PC-9 (cell line): ENCODE results near the gene MICALL1. TPM values are rescaled to one million over a fixed set of nuclear protein-coding genes. Genes with fewer than 3 reads are reported as not detected.

Experiments
- BruUV-seq: library from RNA; stranded (reverse); fragments of 400-500 nt; replicated peaks from 2 replicates; lab custom pipeline; 2021; lab: Mats Ljungman, UMichigan
- CTCF ChIA-PET: fragments of 300-600 bp; sonication (Branson Sonifier 250); formaldehyde crosslinking; loops from one replicate; lab custom pipeline; 2022; ENCODE audit warnings: antibody characterized with exemption; lab: Charles Lee
- POLR2A ChIA-PET: fragments of 300-600 bp; sonication (Branson Sonifier 250); formaldehyde crosslinking; loops from one replicate; lab custom pipeline; 2022; ENCODE audit warnings: antibody characterized with exemption; ENCODE audit not compliant: unreplicated experiment; lab: Charles Lee
- DNase-seq, 2 experiments: peaks; one replicate each; pipeline versions ENCODE4 v3.0.0 to v3.0.0-alpha.2; 2015 to 2022; ENCODE audit warnings: mixed read lengths in 1 of 2
- H2AFZ ChIP-seq: fragments of 200-600 bp; sonication (generic); 2 replicates; pipeline ENCODE4 v1.8.1; 2017; ENCODE audit warnings: antibody characterized with exemption
- H3F3A ChIP-seq: fragments of 200-600 bp; sonication (generic); 2 replicates; pipeline ENCODE4 v1.8.1; 2017; ENCODE audit warnings: antibody characterized with exemption, mild to moderate bottlenecking, low read depth; ENCODE audit not compliant: insufficient read depth
- H3K27ac ChIP-seq: fragments of 200-600 bp; sonication (generic); 2 replicates; pipeline ENCODE4 v1.6.1; 2016; ENCODE audit warnings: mixed run types
- H3K27me3 ChIP-seq: fragments of 200-600 bp; sonication (generic); 2 replicates; pipeline ENCODE4 v1.6.1; 2016; ENCODE audit warnings: low read depth, mixed run types; ENCODE audit not compliant: insufficient read depth
- H3K36me3 ChIP-seq: fragments of 200-600 bp; sonication (generic); 2 replicates; pipeline ENCODE4 v1.6.1; 2016; ENCODE audit warnings: low read depth, mixed run types
- H3K4me1 ChIP-seq: fragments of 200-600 bp; sonication (generic); replicated peaks from 2 replicates; pipeline ENCODE4 v1.6.1; 2016; ENCODE audit warnings: mixed run types; ENCODE audit not compliant: insufficient read depth
- H3K4me2 ChIP-seq: fragments of 200-600 bp; sonication (generic); 2 replicates; pipeline ENCODE4 v1.6.1; 2017; ENCODE audit warnings: mixed run types
- H3K4me3 ChIP-seq: fragments of 200-600 bp; sonication (generic); 2 replicates; pipeline ENCODE4 v1.6.1; 2016; ENCODE audit warnings: mixed run types
- H3K79me2 ChIP-seq: fragments of 200-600 bp; sonication (generic); 2 replicates; pipeline ENCODE4 v1.6.1; 2017; ENCODE audit warnings: low read depth, mixed run types
- H3K9me2 ChIP-seq: fragments of 200-600 bp; sonication (generic); 2 replicates; pipeline ENCODE4 v1.8.1; 2017; ENCODE audit warnings: mild to moderate bottlenecking; ENCODE audit not compliant: insufficient read depth
- H3K9me3 ChIP-seq: fragments of 200-600 bp; sonication (generic); 2 replicates; pipeline ENCODE4 v1.8.1; 2016; ENCODE audit warnings: low read depth; ENCODE audit not compliant: insufficient read depth
- H4K20me1 ChIP-seq: fragments of 200-600 bp; sonication (generic); 2 replicates; pipeline ENCODE4 v1.8.1; 2017; ENCODE audit not compliant: insufficient read depth
- EZH2 ChIP-seq: fragments of 200-600 bp; sonication (generic); IDR thresholded peaks from 2 replicates; pipeline ENCODE4 v1.8.0; 2017; ENCODE audit warnings: antibody characterized with exemption, low read depth
- intact Hi-C: fragments of 100-400 bp; cut with micrococcal nuclease; formaldehyde crosslinking; loops from one replicate; pipeline ENCODE4 v1.10.0; 2022; ENCODE audit not compliant: unreplicated experiment
- total RNA-seq: library from RNA; stranded (reverse); gene quantifications from 2 replicates; pipeline ENCODE4 v1.2.3, GENCODE V29; 2021
- TF ChIP-seq, protein P1 (sequence below): fragments of 200-600 bp; sonication (generic); conservative IDR thresholded peaks from 2 replicates; pipeline ENCODE4 v1.6.1; 2017; ENCODE audit warnings: mixed run types, antibody characterized with exemption, mild to moderate bottlenecking, moderate library complexity

Gene MICALL1
- total RNA-seq, 1 experiment from 2014 or later = 113 TPM

DNA sequence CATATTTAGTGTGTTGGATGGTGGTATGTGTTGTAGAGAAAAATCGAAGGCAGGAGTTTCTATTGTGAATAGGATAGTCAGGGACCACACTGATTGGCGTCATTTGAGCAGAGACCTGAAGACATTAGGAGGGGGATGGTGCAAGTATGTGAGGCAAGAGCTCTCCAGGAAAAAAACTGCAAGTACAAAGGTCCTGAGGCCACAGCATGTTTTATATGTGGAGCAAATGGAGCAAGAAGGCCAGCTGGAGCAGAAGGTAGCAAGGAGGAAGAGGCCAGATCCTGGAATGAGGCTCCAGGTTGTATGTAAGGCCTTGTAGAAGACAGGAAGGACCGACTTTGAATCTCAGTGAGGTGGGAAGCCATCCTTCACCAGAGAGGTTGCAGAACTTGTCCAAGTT, 14.2 kb upstream of the MICALL1 start:
- POLR2A ChIA-PET = interaction anchor here (0.5 kb wide), 1 partner anchor 85 kb away, joined by 14 read pairs; no protein-coding TSS in a partner anchor
- H3K36me3 ChIP-seq = peaks cover 37% of the 10 kb centered on the region

DNA sequence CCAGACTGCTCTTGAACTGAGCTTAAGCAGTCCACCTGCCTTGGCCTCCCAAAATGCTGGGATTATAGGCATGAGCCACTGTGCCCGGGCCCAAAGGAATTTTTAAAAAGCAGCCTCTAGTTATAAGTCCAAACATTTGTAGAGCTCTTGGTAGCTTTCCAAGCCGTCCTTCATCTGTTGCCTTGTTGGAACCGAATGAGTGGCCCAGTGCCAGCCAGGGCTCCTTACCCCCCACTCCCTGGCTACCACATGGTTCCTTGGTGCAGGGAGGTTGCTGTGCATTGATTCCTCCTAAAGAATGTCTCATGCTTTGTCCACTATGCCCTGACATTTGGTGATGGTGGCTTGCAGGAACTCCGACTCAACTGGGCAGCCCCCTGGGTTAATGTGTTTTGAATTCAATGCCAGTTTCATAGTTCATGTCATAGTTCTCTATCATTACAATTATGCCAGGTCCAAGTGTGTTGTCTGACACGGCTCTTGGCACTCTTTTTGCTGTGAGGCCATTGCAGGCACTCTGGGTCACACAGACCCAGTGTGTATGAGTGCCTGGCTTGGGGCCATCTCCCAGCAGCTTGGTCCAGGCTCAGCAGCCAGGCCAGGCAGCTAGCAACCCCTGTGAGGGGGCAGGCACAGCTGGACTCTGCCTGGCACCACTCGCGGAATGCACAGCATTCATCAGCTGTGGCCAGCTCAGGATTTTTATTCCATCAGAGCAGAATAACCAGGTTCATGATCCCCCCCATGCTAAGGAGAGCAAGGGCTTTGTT, 13.3 kb upstream of the MICALL1 start:
- H3F3A ChIP-seq = peaks cover 97% of the 10 kb centered on the region
- no peak for DNase-seq
- no peaks in the 10 kb centered on the region for H3K9me2 ChIP-seq
- no peaks in the 10 kb centered on the region for H4K20me1 ChIP-seq
- peaks cover 35% of the 10 kb centered on the region for H3K36me3 ChIP-seq
- no peaks in the 10 kb centered on the region for H3K9me3 ChIP-seq
- no TSS peak for BruUV-seq
- H3K4me3 ChIP-seq = no peak overlapping the region
- H3K27ac ChIP-seq = peak overlapping the region; percentile 92
- H3K27me3 ChIP-seq = no peaks in the 10 kb centered on the region
- intact Hi-C loops = no loop called here
- H3K4me1 ChIP-seq = peaks cover 72% of the 10 kb centered on the region
- POLR2A ChIA-PET = no interaction called here
- peak overlapping the region; percentile 71 for H3K4me2 ChIP-seq
- TF ChIP-seq, protein P1, sequence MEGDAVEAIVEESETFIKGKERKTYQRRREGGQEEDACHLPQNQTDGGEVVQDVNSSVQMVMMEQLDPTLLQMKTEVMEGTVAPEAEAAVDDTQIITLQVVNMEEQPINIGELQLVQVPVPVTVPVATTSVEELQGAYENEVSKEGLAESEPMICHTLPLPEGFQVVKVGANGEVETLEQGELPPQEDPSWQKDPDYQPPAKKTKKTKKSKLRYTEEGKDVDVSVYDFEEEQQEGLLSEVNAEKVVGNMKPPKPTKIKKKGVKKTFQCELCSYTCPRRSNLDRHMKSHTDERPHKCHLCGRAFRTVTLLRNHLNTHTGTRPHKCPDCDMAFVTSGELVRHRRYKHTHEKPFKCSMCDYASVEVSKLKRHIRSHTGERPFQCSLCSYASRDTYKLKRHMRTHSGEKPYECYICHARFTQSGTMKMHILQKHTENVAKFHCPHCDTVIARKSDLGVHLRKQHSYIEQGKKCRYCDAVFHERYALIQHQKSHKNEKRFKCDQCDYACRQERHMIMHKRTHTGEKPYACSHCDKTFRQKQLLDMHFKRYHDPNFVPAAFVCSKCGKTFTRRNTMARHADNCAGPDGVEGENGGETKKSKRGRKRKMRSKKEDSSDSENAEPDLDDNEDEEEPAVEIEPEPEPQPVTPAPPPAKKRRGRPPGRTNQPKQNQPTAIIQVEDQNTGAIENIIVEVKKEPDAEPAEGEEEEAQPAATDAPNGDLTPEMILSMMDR = no peak
- TF ChIP-seq EZH2 = no peak
- H3K79me2 ChIP-seq = peaks cover 29% of the 10 kb centered on the region
- CTCF ChIA-PET = interaction anchor here (0.9 kb wide), 1 partner anchor 13 kb away, joined by 5 read pairs; no protein-coding TSS in a partner anchor
- H2AFZ ChIP-seq = no peak overlapping the region

More for the DNA sequence above, 14.2 kb upstream of the MICALL1 start:
- peaks cover 70% of the 10 kb centered on the region for H3K4me1 ChIP-seq
- H3K9me3 ChIP-seq = no peaks in the 10 kb centered on the region
- TF ChIP-seq, protein P1 = no peak
- TF ChIP-seq EZH2 = no peak
- H3K79me2 ChIP-seq = peaks cover 29% of the 10 kb centered on the region
- intact Hi-C loops = no loop called here
- H2AFZ ChIP-seq = no peak overlapping the region
- no peaks in the 10 kb centered on the region for H4K20me1 ChIP-seq
- H3F3A ChIP-seq = peaks cover 94% of the 10 kb centered on the region
- CTCF ChIA-PET = interaction anchor here (0.6 kb wide), 2 partner anchors 72 to 253 kb away, joined by 4 to 9 read pairs; no protein-coding TSS in a partner anchor
- no peaks in the 10 kb centered on the region for H3K9me2 ChIP-seq
- H3K27ac ChIP-seq = 0 out of 2 replicates have a peak overlapping the region, but pooled peaks have one; percentile 5
- no peak overlapping the region for H3K4me2 ChIP-seq
- H3K4me3 ChIP-seq = no peak overlapping the region
- BruUV-seq = no TSS peak
- no peak for DNase-seq
- H3K27me3 ChIP-seq = no peaks in the 10 kb centered on the region

DNA sequence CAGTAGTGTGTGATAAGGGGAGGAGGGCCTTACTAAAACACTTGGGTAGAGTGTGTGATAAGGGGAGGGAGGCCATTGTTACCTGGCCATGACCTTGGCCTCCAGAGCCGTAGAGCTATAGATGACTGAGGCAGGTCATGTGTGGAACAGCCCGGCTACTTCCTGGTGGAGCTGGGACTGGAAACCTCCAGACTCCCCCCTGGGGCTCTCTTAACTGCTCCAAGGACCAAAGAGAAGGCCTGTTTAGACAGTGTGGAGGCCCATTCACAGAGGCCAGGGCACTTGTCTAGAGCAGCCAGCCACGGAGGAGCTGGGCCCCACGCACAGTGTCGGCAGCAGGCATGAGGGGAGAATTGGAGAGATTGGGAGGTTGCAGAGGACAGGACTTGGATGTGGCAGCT, 12.5 kb upstream of the MICALL1 start:
- ChIA-PET CTCF (interaction anchor here (0.9 kb wide), 1 partner anchor 12 kb away, joined by 5 read pairs; no protein-coding TSS in a partner anchor), POLR2A (interaction anchor here (0.8 kb wide), 1 partner anchor 12 kb away, joined by 4 read pairs; the partner anchor contains the start of gene MICALL1)
- Histone ChIP-seq H3K27ac (peak overlapping the region; percentile 92), H3F3A (peaks cover 97% of the 10 kb centered on the region), H4K20me1 (no peaks in the 10 kb centered on the region), H3K36me3 (peaks cover 29% of the 10 kb centered on the region), H3K4me3 (no peak overlapping the region), H3K79me2 (peaks cover 22% of the 10 kb centered on the region), H3K4me2 (peak overlapping the region; percentile 71), H3K27me3 (no peaks in the 10 kb centered on the region), H3K9me3 (no peaks in the 10 kb centered on the region), H2AFZ (no peak overlapping the region), H3K9me2 (no peaks in the 10 kb centered on the region), H3K4me1 (peaks cover 72% of the 10 kb centered on the region)
- intact Hi-C loops = no loop called here
- no TSS peak for BruUV-seq
- DNase-seq = no peak
- TF ChIP-seq, protein P1 = no peak
- no peak for TF ChIP-seq EZH2
